ENCODE results near the gene P4HA2.

DNA sequence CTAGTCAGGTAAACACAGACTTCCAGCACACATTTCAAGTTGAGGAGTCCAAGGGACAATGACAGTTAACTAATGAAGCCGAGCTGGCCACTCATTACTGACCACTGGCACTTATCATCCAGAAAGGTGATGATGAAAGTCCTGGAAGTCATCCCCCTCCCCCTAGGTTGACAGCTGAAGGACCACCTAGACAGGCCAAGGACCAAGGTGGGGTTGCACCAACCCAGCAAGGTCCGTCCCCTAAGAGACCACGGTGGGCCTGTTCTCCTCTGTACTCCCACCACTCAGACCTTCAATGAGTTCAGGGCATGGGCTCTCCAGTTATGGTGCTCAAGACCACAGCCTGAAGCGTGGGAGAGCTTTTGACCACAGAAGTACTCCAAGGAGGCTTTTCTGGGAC, 13.2 kb downstream of the P4HA2 start:
- TF ChIP-seq, protein P1, sequence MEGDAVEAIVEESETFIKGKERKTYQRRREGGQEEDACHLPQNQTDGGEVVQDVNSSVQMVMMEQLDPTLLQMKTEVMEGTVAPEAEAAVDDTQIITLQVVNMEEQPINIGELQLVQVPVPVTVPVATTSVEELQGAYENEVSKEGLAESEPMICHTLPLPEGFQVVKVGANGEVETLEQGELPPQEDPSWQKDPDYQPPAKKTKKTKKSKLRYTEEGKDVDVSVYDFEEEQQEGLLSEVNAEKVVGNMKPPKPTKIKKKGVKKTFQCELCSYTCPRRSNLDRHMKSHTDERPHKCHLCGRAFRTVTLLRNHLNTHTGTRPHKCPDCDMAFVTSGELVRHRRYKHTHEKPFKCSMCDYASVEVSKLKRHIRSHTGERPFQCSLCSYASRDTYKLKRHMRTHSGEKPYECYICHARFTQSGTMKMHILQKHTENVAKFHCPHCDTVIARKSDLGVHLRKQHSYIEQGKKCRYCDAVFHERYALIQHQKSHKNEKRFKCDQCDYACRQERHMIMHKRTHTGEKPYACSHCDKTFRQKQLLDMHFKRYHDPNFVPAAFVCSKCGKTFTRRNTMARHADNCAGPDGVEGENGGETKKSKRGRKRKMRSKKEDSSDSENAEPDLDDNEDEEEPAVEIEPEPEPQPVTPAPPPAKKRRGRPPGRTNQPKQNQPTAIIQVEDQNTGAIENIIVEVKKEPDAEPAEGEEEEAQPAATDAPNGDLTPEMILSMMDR (IDR thresholded peaks at IDR 0.05), result no peak
- no peak for TF ChIP-seq POLR2A (IDR thresholded peaks at IDR 0.05)
